Measurements from ENCODE around the gene CNOT11.

DNA sequence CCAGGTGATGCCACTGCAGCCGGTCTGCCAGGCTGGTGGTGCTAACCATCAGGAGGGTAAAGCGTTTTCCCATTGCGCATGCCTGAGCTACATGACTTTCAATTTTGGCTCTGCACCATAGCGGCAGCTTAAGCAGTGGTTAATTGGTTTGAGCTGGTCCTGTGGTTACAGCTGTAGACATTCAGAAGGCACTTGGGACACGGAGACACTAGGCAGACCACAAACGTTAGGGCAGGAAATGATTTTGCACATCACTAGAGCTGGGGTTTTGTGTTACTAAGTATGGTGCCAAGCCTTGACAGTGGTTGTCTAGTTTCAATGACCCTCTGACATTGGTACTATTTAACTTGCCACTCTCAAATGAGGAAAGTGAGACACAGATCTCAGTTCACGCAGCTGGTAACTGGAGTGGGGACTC, 28.9 kb upstream of the CNOT11 start:
- TF ChIP-seq ARNTL (CRISPR knock-in tag; IDR thresholded peaks at IDR 0.05; ENCODE audit: borderline replicate concordance, low read depth) (no peak), ESRRG (CRISPR knock-in tag; IDR thresholded peaks at IDR 0.05) (no peak), TCF4 (CRISPR knock-in tag; IDR thresholded peaks at IDR 0.05; ENCODE audit: borderline replicate concordance) (no peak), ZNF8 (CRISPR knock-in tag; IDR thresholded peaks at IDR 0.05) (no peak), ISL1 (CRISPR knock-in tag; IDR thresholded peaks at IDR 0.05) (no peak), ZFP3 (CRISPR knock-in tag; IDR thresholded peaks at IDR 0.05) (no peak), CSDC2 (CRISPR knock-in tag; IDR thresholded peaks at IDR 0.05) (no peak), CREB5 (CRISPR knock-in tag; IDR thresholded peaks at IDR 0.05; ENCODE audit: low read depth) (no peak), GLIS3 (CRISPR knock-in tag; IDR thresholded peaks at IDR 0.05) (no peak), ZC3H10 (CRISPR knock-in tag; IDR thresholded peaks at IDR 0.05) (no peak)
- TF ChIP-seq, protein P1, sequence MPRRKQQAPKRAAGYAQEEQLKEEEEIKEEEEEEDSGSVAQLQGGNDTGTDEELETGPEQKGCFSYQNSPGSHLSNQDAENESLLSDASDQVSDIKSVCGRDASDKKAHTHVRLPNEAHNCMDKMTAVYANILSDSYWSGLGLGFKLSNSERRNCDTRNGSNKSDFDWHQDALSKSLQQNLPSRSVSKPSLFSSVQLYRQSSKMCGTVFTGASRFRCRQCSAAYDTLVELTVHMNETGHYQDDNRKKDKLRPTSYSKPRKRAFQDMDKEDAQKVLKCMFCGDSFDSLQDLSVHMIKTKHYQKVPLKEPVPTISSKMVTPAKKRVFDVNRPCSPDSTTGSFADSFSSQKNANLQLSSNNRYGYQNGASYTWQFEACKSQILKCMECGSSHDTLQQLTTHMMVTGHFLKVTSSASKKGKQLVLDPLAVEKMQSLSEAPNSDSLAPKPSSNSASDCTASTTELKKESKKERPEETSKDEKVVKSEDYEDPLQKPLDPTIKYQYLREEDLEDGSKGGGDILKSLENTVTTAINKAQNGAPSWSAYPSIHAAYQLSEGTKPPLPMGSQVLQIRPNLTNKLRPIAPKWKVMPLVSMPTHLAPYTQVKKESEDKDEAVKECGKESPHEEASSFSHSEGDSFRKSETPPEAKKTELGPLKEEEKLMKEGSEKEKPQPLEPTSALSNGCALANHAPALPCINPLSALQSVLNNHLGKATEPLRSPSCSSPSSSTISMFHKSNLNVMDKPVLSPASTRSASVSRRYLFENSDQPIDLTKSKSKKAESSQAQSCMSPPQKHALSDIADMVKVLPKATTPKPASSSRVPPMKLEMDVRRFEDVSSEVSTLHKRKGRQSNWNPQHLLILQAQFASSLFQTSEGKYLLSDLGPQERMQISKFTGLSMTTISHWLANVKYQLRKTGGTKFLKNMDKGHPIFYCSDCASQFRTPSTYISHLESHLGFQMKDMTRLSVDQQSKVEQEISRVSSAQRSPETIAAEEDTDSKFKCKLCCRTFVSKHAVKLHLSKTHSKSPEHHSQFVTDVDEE (CRISPR knock-in tag; IDR thresholded peaks at IDR 0.05), result no peak
